Neural crest cell (in vitro differentiated cells): ENCODE data around the gene HOXA2. TPM values are rescaled to one million over a fixed set of nuclear protein-coding genes. Genes with fewer than 3 reads are reported as not detected.

Source experiments
- DNase-seq: peaks from one replicate; pipeline ENCODE4 v3.0.0; 2021; ENCODE audit warnings: low read depth, mixed read lengths, low spot score
- H3K27ac Mint-ChIP-seq: one replicate; pipeline ENCODE4 v1.8.0; 2021; ENCODE audit warnings: mild to moderate bottlenecking, mixed read lengths; ENCODE audit not compliant: unreplicated experiment
- H3K27me3 Mint-ChIP-seq: 2 replicates; pipeline ENCODE4 v1.8.0; 2021; ENCODE audit warnings: low read depth, mild to moderate bottlenecking, mixed read lengths
- H3K36me3 Mint-ChIP-seq: 2 replicates; pipeline ENCODE4 v1.8.0; 2021; ENCODE audit warnings: low read depth, mild to moderate bottlenecking, mixed read lengths
- H3K4me1 Mint-ChIP-seq: 2 replicates; pipeline ENCODE4 v1.8.0; 2021; ENCODE audit warnings: mixed read lengths
- H3K4me3 Mint-ChIP-seq: one replicate; pipeline ENCODE4 v1.8.0; 2021; ENCODE audit warnings: mild to moderate bottlenecking, mixed read lengths
- H3K9me3 Mint-ChIP-seq: 2 replicates; pipeline ENCODE4 v1.8.0; 2021; ENCODE audit warnings: mixed read lengths
- total RNA-seq: library from RNA; stranded (reverse); gene quantifications from 2 replicates; pipeline ENCODE4 v1.2.1, GENCODE V29; 2021
- TF ChIP-seq, protein P1 (sequence below): fragments of 200-600 bp; sonication (generic); conservative IDR thresholded peaks from 2 replicates; pipeline ENCODE4 v1.5.0; 2021; ENCODE audit warnings: antibody characterized with exemption, mild to moderate bottlenecking

HOXA2 gene
- total RNA-seq, 1 donor from 2014 or later, result 41.6 TPM

GRCh38 chr7:27145914-27146412 lies 43.5 kb upstream of the HOXA2 start:
- H3K36me3 Mint-ChIP-seq, result peaks cover 5% of the 10 kb centered on the region
- no peak for DNase-seq
- peak overlapping the region; percentile 83 for H3K4me3 Mint-ChIP-seq
- peaks cover 34% of the 10 kb centered on the region for H3K4me1 Mint-ChIP-seq
- H3K9me3 Mint-ChIP-seq, result peaks cover 4% of the 10 kb centered on the region
- TF ChIP-seq, protein P1, sequence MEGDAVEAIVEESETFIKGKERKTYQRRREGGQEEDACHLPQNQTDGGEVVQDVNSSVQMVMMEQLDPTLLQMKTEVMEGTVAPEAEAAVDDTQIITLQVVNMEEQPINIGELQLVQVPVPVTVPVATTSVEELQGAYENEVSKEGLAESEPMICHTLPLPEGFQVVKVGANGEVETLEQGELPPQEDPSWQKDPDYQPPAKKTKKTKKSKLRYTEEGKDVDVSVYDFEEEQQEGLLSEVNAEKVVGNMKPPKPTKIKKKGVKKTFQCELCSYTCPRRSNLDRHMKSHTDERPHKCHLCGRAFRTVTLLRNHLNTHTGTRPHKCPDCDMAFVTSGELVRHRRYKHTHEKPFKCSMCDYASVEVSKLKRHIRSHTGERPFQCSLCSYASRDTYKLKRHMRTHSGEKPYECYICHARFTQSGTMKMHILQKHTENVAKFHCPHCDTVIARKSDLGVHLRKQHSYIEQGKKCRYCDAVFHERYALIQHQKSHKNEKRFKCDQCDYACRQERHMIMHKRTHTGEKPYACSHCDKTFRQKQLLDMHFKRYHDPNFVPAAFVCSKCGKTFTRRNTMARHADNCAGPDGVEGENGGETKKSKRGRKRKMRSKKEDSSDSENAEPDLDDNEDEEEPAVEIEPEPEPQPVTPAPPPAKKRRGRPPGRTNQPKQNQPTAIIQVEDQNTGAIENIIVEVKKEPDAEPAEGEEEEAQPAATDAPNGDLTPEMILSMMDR, result no peak
- H3K27ac Mint-ChIP-seq, result peak overlapping the region; percentile 22
- peaks cover 100% of the 10 kb centered on the region for H3K27me3 Mint-ChIP-seq

GRCh38 chr7:27145165-27145913 lies 42.9 kb upstream of the HOXA2 start:
- TF ChIP-seq, protein P1, result no peak
- peaks cover 3% of the 10 kb centered on the region for H3K36me3 Mint-ChIP-seq
- DNase-seq, result no peak
- H3K9me3 Mint-ChIP-seq, result peaks cover 4% of the 10 kb centered on the region
- H3K4me1 Mint-ChIP-seq, result peaks cover 32% of the 10 kb centered on the region
- H3K27me3 Mint-ChIP-seq, result peaks cover 100% of the 10 kb centered on the region
- H3K4me3 Mint-ChIP-seq, result peak overlapping the region; percentile 83
- no peak overlapping the region for H3K27ac Mint-ChIP-seq

DNA sequence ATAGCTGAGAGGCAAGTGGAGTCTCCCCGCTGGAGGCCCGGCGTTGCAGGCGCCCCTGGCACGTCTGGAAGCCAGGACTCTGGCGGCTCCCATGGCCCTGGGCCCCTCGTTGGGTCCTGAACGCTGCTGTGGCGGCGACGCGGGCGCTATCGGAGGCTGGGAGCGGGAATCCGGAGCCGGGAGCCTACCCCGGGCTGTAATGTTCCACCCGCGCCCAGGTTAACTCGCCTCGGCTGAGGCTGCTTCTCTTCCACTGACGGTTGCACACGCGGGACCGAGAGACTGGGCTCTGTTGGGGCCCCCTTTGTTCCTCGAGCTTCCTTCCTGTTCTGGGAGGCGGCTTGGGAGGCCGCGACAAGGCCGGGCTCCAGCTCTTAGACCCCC lies 42.3 kb upstream of the HOXA2 start:
- Mint-ChIP-seq H3K36me3 (peaks cover 3% of the 10 kb centered on the region), H3K4me1 (peaks cover 32% of the 10 kb centered on the region), H3K27ac (no peak overlapping the region), H3K27me3 (peaks cover 100% of the 10 kb centered on the region), H3K4me3 (peak overlapping the region; percentile 83), H3K9me3 (peaks cover 4% of the 10 kb centered on the region)
- TF ChIP-seq, protein P1, result no peak
- DNase-seq, result no peak

DNA sequence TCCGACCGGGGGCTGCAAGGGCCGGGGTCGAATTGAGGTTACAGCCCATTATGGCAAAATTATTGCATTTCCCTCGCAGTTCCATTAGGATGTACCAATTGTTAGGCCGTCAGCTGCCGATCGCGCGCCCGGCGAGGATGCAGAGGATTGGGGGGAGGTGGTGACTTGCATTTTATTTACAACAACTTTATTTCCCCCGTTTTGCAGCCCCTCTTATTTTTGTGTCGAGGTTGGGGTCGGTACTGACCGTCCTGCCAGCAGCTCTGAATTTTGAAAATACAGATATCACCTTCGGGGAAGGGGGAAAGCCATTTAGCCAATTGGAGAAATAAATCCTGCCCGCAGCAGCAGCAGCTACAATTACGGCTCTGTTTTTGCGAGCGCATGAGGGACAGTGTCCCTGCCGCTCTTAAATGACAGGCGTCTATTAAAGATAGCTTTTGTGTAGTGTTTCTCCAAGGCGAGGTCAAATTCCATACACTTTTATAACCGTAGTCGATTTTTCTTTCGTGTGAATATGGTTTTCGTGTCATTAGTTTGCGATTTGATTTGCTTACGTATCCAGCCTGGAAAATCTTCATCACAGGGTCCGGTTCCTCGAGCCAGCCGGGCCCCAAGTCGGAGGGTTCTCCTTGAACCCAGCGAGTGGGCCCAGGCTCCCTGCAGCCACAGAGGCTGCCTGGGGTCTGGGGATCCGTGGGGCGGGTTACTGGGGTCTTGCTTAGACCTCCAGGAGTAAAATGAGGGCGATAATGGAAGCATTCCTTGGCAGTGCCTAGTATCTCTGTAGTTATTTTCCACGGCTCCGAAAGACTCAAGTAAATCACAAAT lies 41.7 kb upstream of the HOXA2 start:
- peaks cover 3% of the 10 kb centered on the region for H3K36me3 Mint-ChIP-seq
- TF ChIP-seq, protein P1, result peak; percentile 34
- no peak overlapping the region for H3K27ac Mint-ChIP-seq
- H3K9me3 Mint-ChIP-seq, result peaks cover 4% of the 10 kb centered on the region
- H3K27me3 Mint-ChIP-seq, result peaks cover 100% of the 10 kb centered on the region
- H3K4me1 Mint-ChIP-seq, result peaks cover 32% of the 10 kb centered on the region
- H3K4me3 Mint-ChIP-seq, result peak overlapping the region; percentile 79
- DNase-seq, result no peak

DNA sequence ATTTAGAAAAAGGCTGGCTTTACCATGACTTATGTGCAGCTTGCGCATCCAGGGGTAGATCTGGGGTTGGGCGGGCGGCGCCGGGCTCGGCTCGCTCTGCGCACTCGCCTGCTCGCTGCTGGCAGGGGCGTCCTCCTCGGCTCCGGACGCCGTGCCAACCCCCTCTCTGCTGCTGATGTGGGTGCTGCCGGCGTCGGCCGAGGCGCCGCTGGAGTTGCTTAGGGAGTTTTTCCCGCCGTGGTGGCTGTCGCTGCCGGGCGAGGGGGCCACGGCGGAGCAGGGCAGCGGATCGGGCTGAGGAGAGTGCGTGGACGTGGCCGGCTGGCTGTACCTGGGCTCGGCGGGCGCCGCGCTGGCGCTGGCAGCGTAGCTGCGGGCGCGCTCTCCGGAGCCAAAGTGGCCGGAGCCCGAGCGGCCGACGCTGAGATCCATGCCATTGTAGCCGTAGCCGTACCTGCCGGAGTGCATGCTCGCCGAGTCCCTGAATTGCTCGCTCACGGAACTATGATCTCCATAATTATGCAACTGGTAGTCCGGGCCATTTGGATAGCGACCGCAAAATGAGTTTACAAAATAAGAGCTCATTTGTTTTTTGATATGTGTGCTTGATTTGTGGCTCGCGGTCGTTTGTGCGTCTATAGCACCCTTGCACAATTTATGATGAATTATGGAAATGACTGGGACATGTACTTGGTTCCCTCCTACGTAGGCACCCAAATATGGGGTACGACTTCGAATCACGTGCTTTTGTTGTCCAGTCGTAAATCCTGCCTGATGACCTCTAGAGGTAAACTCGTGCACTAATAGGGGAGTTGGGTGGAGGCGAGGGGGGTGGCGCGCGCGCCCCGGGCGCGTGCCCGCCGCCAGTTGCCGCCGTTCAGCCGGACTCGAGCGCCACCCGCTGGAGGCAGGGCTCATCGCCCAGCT lies 40.8 kb upstream of the HOXA2 start, which contains the start of gene HOXA5:
HOXA5 (minus strand) TSS at position 659 of the 927 bp plus-strand sequence; CDS start at position 585, 74 bp downstream.
- peak; percentile 64 for DNase-seq
- H3K27me3 Mint-ChIP-seq, result peaks cover 100% of the 10 kb centered on the region
- H3K36me3 Mint-ChIP-seq, result peaks cover 3% of the 10 kb centered on the region
- peak within 1 kb of the TSS; percentile 92 for H3K4me3 Mint-ChIP-seq
- peaks cover 35% of the 10 kb centered on the region for H3K4me1 Mint-ChIP-seq
- peak within 1 kb of the TSS; percentile 13 for H3K27ac Mint-ChIP-seq
- H3K9me3 Mint-ChIP-seq, result peaks cover 4% of the 10 kb centered on the region
- TF ChIP-seq, protein P1, result peak; percentile 88
